Measurements from ENCODE around the gene RNF207.

GRCh38 chr1:6166221-6166620 lies 39.7 kb upstream of the RNF207 start:
- no peak for TF ChIP-seq CTCF (IDR thresholded peaks at IDR 0.05; ENCODE audit: extremely low read depth in 1 of 2, insufficient read depth in 1 of 2, low read depth in 1 of 2, low read length in 2 of 2)
- no peak for TF ChIP-seq MAX (IDR thresholded peaks at IDR 0.05; ENCODE audit: insufficient read depth, insufficient read length)
- TF ChIP-seq EZH2 (IDR thresholded peaks at IDR 0.05; ENCODE audit: borderline replicate concordance, low read depth, low read length, severe bottlenecking): no peak
- no peak for TF ChIP-seq POLR2AphosphoS5 (IDR thresholded peaks at IDR 0.05; ENCODE audit: insufficient read depth, low read depth, low read length)
- TF ChIP-seq POLR2A (IDR thresholded peaks at IDR 0.05; ENCODE audit: low read depth, low read length): no peak
- TF ChIP-seq MYC (IDR thresholded peaks at IDR 0.05; ENCODE audit: low read depth, low read length): no peak

All from endothelial cell of umbilical vein (primary cell).